ENCODE measurements around the gene MEGF6.

- TF ChIP-seq EZH2 (IDR thresholded peaks at IDR 0.05; ENCODE audit: borderline replicate concordance, insufficient read depth, low read depth, low read length, poor library complexity, severe bottlenecking), result no peak
- TF ChIP-seq, protein P1, sequence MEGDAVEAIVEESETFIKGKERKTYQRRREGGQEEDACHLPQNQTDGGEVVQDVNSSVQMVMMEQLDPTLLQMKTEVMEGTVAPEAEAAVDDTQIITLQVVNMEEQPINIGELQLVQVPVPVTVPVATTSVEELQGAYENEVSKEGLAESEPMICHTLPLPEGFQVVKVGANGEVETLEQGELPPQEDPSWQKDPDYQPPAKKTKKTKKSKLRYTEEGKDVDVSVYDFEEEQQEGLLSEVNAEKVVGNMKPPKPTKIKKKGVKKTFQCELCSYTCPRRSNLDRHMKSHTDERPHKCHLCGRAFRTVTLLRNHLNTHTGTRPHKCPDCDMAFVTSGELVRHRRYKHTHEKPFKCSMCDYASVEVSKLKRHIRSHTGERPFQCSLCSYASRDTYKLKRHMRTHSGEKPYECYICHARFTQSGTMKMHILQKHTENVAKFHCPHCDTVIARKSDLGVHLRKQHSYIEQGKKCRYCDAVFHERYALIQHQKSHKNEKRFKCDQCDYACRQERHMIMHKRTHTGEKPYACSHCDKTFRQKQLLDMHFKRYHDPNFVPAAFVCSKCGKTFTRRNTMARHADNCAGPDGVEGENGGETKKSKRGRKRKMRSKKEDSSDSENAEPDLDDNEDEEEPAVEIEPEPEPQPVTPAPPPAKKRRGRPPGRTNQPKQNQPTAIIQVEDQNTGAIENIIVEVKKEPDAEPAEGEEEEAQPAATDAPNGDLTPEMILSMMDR (IDR thresholded peaks at IDR 0.05), result no peak
These were observed 35.3 kb upstream of the MEGF6 start for GRCh38 chr1:3646596-3646995.
